GM18861 (cell line): Measurements from ENCODE around the gene CHTF18.

Experiments used
- ATAC-seq: cut with Tn5 transposase; IDR thresholded peaks from one replicate; pipeline ENCODE4 v1.9.1; 2021; ENCODE audit not compliant: unreplicated experiment

The CHTF18 gene

GRCh38 chr16:790086-790485, 1.7 kb downstream of the CHTF18 start:
- no peak for ATAC-seq

- ATAC-seq: no peak
These were observed 2.7 kb downstream of the CHTF18 start for GRCh38 chr16:791131-791530.

DNA sequence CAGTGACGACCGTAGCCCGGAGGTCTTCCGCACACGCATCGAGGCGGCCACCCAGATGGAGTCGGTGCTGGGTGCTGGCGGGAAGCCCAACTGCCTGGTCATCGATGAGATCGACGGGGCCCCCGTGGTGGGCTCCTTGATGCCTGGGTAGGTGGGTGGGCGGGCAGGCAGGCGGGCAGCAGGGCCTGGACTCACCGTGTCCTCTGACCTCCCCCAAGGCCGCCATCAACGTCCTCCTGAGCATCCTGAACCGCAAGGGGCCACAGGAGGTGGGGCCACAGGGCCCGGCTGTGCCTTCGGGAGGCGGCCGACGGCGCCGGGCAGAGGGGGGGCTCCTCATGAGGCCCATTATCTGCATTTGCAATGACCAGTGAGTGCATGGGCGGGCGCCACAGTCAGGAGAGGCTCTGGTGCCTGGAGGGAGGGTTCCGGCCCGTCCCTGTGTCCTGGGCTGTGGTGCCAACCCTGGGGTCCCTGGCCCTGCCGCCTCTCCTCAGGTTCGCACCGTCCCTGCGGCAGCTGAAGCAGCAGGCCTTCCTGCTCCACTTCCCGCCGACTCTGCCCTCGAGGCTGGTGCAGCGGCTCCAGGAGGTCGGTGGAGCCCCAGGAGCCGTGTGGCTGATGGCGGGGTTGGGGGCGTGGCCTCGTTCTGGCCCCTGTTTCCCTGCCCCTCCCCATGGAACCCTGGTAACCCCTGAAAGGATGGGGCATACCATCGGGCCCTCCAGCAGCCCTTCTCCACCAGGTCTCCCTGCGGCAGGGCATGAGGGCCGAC, 4.0 kb downstream of the CHTF18 start:
- ATAC-seq: no peak

- ATAC-seq: no peak
These were observed 5.0 kb downstream of the CHTF18 start for GRCh38 chr16:793414-793813.

DNA sequence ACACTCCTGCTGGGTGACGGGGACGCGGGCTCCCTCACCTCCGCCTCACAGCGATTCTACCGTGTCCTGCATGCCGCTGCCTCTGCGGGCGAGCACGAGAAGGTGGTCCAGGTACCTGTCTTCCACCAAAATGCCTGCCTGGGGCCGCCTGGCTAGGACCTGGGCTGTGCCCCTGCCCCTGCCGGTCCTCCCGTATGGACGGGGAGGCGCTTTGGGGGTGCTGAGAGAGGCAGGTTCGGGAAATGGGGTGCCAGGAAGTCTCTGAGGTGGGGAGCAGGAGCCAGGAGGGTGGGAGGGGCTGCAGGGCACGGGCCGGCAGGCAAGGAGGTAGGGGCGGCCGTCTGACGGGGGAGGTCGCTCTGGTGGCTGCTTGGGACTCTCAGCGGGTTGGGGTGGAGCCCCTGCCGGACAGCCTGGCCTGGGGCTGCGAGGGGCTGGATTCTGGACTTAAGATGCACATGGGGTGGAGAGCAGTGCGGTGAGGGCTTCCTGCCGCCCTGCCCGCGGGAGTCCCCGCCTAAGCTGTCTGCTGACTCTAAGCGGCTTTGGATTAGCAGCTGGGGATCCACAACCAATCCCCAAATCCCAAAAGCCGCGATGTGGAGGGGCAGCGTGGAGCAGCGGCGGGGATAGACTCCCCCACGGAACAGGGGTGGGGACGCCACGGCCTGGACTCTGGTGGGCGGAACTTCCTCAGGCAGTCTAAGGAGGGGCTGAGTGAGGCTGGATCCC, 5.8 kb downstream of the CHTF18 start:
- no peak for ATAC-seq

DNA sequence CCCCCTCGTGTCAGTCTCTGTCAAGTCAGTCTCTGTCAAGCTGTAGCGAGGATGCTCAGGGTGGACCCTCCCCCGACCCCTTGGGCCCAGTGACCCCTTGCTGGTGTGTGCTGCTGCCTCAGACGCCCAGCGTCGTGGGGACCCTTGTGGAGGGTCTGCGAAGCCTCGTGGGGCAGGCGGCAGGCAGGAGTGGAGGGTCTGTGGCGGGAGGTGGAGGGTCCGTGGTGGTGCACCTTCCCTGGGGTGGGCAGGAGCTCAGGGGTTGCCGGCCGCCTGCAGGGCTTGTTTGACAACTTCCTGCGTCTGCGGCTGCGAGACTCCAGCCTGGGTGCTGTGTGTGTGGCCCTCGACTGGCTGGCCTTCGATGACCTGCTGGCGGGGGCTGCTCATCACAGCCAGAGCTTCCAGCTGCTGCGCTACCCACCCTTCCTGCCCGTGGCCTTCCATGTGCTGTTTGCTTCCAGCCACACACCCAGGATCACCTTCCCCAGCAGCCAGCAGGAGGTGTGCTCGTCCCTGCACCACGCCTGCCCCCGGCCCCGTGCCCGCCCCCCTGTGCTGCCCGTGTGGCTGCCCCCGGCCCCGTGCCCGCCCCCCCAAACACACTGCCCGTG, 6.5 kb downstream of the CHTF18 start:
- ATAC-seq: no peak

GRCh38 chr16:795580-796229, 7.3 kb downstream of the CHTF18 start:
- ATAC-seq: no peak

DNA sequence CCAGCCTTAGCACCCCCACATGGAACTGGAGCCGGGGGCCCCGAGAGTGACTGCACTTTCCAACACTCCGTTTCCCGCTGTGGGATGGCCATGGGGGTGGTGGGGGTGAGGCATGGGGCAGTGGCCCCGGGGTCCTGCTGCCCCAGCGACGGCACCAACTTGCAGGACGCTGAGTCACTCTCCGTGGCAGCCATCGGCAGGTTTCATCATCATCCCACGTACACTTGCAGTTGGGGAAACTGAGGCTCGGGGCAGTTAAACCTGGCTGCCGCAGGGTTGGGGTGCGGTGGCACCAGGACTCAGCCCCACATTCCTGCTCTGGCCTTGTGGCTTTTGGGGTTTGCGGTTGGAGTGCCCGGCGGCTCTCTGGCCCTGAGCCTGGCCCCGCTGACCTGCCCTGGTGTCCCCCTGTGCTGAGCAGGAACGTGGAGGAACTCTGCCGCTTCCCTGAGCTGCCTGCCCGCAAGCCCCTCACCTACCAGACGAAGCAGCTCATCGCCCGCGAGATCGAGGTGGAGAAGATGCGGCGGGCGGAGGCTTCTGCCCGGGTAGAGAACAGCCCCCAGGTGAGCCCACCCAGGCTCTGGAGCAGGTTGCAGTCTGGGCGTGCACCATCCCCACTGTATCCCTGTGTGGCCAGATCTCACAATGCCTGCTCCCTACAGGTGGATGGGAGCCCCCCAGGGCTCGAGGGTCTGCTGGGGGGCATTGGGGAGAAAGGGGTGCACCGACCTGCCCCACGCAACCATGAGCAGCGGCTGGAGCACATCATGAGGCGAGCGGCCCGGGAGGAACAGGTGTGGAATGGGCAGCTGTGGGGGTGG, 8.1 kb downstream of the CHTF18 start:
- no peak for ATAC-seq

DNA sequence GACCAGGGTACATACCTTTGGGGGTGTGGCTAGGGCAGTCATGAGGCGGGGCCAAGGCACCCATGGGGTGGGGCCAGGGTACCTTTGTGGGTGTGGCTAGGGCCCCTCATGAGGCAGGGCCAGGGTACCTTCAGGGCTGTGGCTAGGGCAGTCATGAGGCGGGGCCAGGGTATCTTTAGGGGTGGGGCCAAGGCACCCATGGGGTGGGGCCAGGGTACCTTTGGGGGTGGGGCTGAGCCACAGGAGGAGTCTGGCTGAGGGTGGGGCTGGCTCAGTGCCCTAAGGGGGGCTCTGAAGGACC, 8.7 kb downstream of the CHTF18 start:
- ATAC-seq: no peak

DNA sequence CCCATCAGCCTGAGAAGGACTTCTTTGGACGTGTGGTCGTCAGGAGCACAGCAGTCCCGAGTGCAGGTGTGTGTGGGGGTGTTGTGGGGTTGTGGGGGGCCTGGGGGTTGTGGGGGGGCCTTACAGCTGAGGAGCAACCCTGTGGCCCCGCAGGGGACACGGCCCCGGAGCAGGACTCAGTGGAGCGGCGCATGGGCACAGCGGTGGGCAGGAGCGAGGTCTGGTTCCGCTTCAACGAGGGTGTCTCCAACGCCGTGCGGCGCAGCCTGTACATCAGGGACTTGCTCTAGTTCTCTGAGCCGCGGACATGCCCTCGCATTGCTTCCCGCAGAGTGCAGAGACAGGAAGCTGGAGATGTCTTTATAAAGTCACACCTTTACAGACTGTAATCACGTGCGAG, 9.3 kb downstream of the CHTF18 start:
- ATAC-seq: no peak

- ATAC-seq: no peak
These were observed 10.2 kb downstream of the CHTF18 start for GRCh38 chr16:798666-799065.

DNA sequence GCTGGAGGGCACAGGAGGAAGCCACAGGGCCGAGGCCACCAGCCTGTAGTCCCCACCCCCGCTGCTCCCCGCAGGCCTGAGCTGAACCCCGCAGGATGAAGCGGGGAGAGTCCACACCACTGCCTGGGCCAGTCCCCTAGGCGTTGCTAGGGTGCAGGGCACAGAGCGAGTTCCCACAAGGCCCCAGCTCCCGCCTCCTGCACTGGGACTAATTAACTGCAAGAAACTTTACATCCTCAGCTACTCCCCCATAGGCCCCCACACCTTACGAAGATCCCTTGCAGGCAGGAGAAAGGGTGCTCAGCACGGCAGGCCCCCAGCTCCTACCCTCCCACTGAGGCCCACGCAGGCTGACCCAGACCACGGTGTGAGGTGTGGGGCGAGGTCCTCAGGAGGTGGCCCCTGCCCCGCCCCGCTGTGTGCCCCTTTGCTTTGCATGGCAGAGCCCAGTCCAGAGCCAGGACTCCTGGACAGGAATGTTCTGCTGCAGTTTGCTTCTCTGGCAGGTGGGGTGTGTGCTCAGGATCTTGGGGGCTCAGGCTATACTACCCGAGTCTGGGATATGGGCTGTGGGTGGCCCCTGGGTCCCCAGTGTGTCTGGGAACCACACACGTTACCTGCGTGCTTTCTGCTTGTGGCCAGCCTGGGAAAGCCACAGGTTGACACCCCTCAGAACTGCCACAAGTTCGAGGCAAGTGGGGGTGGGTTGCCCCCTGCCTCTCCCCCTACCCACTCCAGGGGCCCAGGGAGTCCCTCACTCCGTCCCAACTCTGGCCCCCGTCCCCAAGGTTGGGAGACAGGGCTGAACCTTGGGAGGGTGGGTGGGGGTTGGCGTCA, 10.9 kb downstream of the CHTF18 start:
- ATAC-seq: no peak

DNA sequence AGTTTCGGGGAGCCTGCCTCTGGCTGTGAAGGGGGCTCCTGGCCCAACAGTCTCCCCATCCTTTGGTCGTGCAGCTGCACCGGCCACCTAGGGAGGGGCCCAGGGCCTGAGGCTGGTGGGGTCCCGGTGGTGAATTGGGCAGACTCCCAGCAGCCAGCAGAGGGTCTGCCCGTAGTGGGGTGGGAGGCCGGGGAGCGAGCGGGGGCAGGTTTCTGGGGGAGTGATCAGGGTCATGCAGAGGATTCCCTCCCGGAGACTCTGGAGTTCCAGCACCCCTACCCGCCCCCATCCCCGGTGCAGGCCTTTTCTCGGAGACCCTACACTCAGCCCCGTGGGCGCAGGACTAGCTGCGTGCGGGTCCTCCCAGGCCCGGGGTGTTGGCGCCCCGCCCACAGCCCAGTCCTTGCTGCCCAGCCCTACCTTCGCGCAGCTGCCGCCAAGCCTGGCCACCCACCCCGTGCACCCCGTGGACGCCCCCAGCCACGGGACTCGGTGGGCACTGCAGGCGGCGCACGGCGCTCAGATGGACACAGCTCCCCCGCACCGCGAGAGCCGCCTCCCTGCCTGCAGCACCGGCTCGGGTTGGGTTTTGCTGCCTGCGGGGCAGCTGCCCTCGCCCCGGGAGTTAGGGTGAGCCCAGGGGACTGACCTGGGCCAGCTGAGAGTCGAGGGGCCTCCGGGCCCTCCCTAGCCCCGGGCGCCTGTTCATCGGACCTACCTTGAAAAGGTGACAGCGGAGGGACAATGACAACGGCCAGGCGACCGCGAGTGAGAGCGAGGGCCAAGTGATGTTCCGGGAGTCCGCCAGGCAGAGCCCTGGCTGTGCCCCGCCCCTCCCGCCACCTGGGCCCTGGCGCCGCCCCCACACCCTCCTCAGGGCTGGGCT, 11.8 kb downstream of the CHTF18 start, which contains the start of gene GNG13:
Gene GNG13, minus strand, starts transcription at position 787 of the 886 bp plus-strand sequence. CDS start 1,657 bp downstream, outside the sequence.
- ATAC-seq: no peak

GRCh38 chr16:800834-801511, 12.6 kb downstream of the CHTF18 start:
- ATAC-seq: no peak

DNA sequence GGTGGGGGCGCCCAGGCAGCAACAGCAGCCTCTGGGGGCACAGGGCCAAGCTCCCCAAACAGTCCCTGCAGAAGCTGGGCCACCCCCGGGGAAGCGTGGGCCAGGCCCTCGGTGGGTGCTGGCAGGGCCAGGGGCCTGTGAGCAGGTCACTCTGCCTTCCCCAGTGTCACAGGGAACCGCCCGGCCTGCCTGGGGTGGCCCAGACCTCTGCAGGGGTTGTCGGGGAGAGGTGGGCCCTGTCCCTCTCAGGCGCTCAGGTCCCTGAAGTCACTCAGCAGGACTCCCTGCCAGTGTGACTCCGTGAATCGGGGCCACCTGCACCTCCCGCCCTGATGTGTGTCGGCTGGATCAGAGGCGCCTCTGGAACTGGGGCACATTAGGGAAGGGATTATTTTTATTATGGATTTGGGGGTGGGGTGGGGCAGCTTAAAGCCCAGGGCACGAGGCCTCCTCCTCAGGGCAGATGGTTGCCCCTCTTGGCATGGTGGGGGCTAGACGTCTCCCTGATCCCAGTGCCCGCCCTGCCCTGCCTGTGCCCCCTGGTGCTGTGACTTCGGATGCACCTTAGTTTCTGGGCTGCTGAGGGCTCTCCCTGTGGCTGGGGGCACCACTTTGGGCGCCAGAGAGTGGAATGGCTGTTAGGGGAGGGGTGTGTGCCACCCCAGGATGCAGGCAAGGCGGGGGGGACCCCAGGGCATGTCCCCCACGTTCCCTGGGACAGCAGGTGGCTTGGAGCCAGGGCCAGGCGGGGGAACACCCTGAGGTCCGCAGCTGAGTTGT, 13.4 kb downstream of the CHTF18 start:
- no peak for ATAC-seq

DNA sequence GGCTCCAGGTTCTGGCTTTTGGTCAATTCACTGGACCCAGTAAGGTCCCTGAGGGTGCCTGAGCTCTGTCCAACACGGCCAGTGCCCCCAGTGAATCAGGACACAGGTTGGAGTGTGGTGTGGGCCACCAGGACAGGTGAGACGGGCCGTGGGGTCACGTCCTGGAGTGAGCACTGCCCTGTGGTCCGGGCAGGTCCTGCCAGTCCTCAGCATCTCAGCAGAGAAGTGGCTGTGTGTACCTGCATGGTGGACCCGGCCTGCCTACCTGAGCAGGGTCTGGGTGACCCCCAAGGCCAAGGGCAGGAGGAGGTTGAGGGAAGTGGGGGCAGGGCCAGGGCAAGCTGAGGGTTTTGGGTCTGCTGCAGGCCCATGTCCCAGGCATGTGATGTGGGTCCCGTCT, 14.0 kb downstream of the CHTF18 start:
- no peak for ATAC-seq

GRCh38 chr16:802914-803753, 14.7 kb downstream of the CHTF18 start:
- no peak for ATAC-seq
